PC-3 (cell line): ENCODE measurements around the gene GCC1. TPM values are rescaled to one million over a fixed set of nuclear protein-coding genes. Genes with fewer than 3 reads are reported as not detected.

Experiments used
- ATAC-seq: fragments of 200-7000 bp; cut with Tn5 transposase; 2 replicates; pipeline ENCODE4 v1.9.1; 2020; ENCODE audit warnings: mild to moderate bottlenecking, moderate library complexity
- Bru-seq: library from RNA; stranded (reverse); fragments of 400-500 nt; gene quantifications from one replicate; lab custom pipeline; 2021; lab: Mats Ljungman, UMichigan
- BruChase-seq, 2 experiments: library from RNA; stranded (reverse); fragments of 400-500 nt; gene quantifications; one replicate each; lab custom pipeline; 2021; lab: Mats Ljungman, UMichigan
- BruUV-seq: library from RNA; stranded (reverse); fragments of 400-500 nt; replicated peaks from 2 replicates; lab custom pipeline; 2021; lab: Mats Ljungman, UMichigan
- CTCF ChIA-PET: fragments of 300-600 bp; sonication (Branson Sonifier 250); formaldehyde crosslinking; loops from one replicate; lab custom pipeline; 2022; ENCODE audit warnings: antibody characterized with exemption; lab: Charles Lee
- POLR2A ChIA-PET: fragments of 300-600 bp; sonication (Branson Sonifier 250); formaldehyde crosslinking; loops from one replicate; lab custom pipeline; 2022; ENCODE audit warnings: antibody characterized with exemption; ENCODE audit not compliant: unreplicated experiment; lab: Charles Lee
- DNase-seq: peaks from one replicate; pipeline ENCODE4 v3.0.0-alpha.2; 2015
- H2AFZ ChIP-seq: fragments of 300-600 bp; sonication (generic); 2 replicates; pipeline ENCODE4 v1.6.0; 2016; ENCODE audit warnings: antibody characterized with exemption, low read length
- H3F3A ChIP-seq: fragments of 300-600 bp; sonication (generic); one replicate; pipeline ENCODE4 v1.6.0; 2017; ENCODE audit warnings: antibody characterized with exemption, low read length, control low read depth, mild to moderate bottlenecking; ENCODE audit not compliant: unreplicated experiment
- H3K27ac ChIP-seq: fragments of 300-600 bp; sonication (generic); 2 replicates; pipeline ENCODE4 v1.5.1; 2016; ENCODE audit warnings: mild to moderate bottlenecking, low read length
- H3K27me3 ChIP-seq: fragments of 300-600 bp; sonication (generic); 2 replicates; pipeline ENCODE4 v1.6.1; 2016; ENCODE audit warnings: low read length, mixed read lengths
- H3K36me3 ChIP-seq: fragments of 300-600 bp; sonication (generic); 2 replicates; pipeline ENCODE4 v1.6.1; 2016; ENCODE audit warnings: low read depth, mixed run types, low read length, mixed read lengths
- H3K4me1 ChIP-seq: fragments of 300-600 bp; sonication (generic); 2 replicates; pipeline ENCODE4 v1.5.1; 2016; ENCODE audit warnings: low read length; ENCODE audit not compliant: insufficient read depth
- H3K4me2 ChIP-seq: fragments of 300-600 bp; sonication (generic); 2 replicates; pipeline ENCODE4 v1.6.0; 2016; ENCODE audit warnings: low read length
- H3K4me3 ChIP-seq: fragments of 300-600 bp; sonication (generic); 2 replicates; pipeline ENCODE4 v1.5.1; 2016; ENCODE audit warnings: mild to moderate bottlenecking, low read length, mixed read lengths
- H3K79me2 ChIP-seq: fragments of 300-600 bp; sonication (generic); 2 replicates; pipeline ENCODE4 v1.6.1; 2017; ENCODE audit warnings: low read length, mixed read lengths
- H3K9ac ChIP-seq: fragments of 300-600 bp; sonication (generic); 2 replicates; pipeline ENCODE4 v1.6.0; 2016; ENCODE audit warnings: mild to moderate bottlenecking, low read length
- H3K9me2 ChIP-seq: fragments of 300-600 bp; sonication (generic); replicated peaks from 2 replicates; pipeline ENCODE4 v1.6.1; 2016; ENCODE audit warnings: mixed run types, low read length, mixed read lengths
- H3K9me3 ChIP-seq: fragments of 300-600 bp; sonication (generic); 2 replicates; pipeline ENCODE4 v1.6.1; 2016; ENCODE audit warnings: low read length, mixed read lengths
- H4K20me1 ChIP-seq: fragments of 300-600 bp; sonication (generic); 2 replicates; pipeline ENCODE4 v1.6.1; 2016; ENCODE audit warnings: low read length, mixed read lengths
- CTCF ChIP-seq: fragments of 300-600 bp; sonication (generic); conservative IDR thresholded peaks from 2 replicates; pipeline ENCODE4 v1.5.1; 2017; ENCODE audit warnings: antibody characterized with exemption, low read depth, mild to moderate bottlenecking, low read length
- EZH2 ChIP-seq: fragments of 300-600 bp; sonication (generic); IDR thresholded peaks from one replicate; pipeline ENCODE4 v1.6.1; 2017; ENCODE audit warnings: antibody characterized with exemption, mild to moderate bottlenecking, low read length; ENCODE audit not compliant: unreplicated experiment
- EZH2phosphoT487 ChIP-seq: fragments of 300-600 bp; sonication (generic); IDR thresholded peaks from 2 replicates; pipeline ENCODE4 v1.6.1; 2018; ENCODE audit warnings: mild to moderate bottlenecking, antibody characterized with exemption, low read length, borderline replicate concordance
- intact Hi-C: fragments of 100-400 bp; cut with micrococcal nuclease; formaldehyde crosslinking; loops from 2 replicates; pipeline ENCODE4 v1.9.0; 2023
- long read RNA-seq: library from polyadenylated mRNA; unstranded; transcript quantifications from one replicate; pipeline ENCODE4 v2.0.0, GENCODE V29; 2021; ENCODE audit not compliant: unreplicated experiment
- total RNA-seq: library from RNA; depleted of rRNA; stranded (reverse); fragments of >200 nt; gene quantifications from 2 replicates; pipeline ENCODE4 v1.2.3, GENCODE V29; 2014; rRNA removed

GCC1 gene
- total RNA-seq: 11.2 and 11.9 TPM in 2 replicates
- percentile 85 among the genes with signal in this experiment for Bru-seq, nascent RNA
- BruChase-seq, experiment 1, labeled RNA remaining after a 6-hour chase: percentile 95 among the genes with signal in this experiment
- BruChase-seq, experiment 2, labeled RNA remaining after a 2-hour chase: percentile 98 among the genes with signal in this experiment
- long read RNA-seq, full-length matches to known transcripts: 142 of 155 reads
- long read RNA-seq, partial matches to known transcripts: 0 of 155 reads
- long read RNA-seq, other reads (novel, unspliced or antisense): 13 of 155 reads

- no peak for TF ChIP-seq EZH2phosphoT487
- no peak for TF ChIP-seq CTCF
- no peak for TF ChIP-seq EZH2
- Histone ChIP-seq H3K4me1 (peaks cover 27% of the 10 kb centered on the region), H3K27ac (peak within 1 kb of the TSS; percentile 46), H3K9ac (peak within 1 kb of the TSS; percentile 90), H2AFZ (peak within 1 kb of the TSS; percentile 84), H3K27me3 (no peaks in the 10 kb centered on the region), H3K4me3 (peak within 1 kb of the TSS; percentile 90), H3F3A (no peaks in the 10 kb centered on the region), H3K9me2 (no peaks in the 10 kb centered on the region), H3K79me2 (peaks cover 64% of the 10 kb centered on the region), H3K36me3 (peaks cover 9% of the 10 kb centered on the region), H3K9me3 (no peaks in the 10 kb centered on the region), H4K20me1 (peaks cover 27% of the 10 kb centered on the region), H3K4me2 (peak within 1 kb of the TSS; percentile 99)
- intact Hi-C loops: loop anchor here (5.0 kb wide), 1 partner anchor 82 kb away; no protein-coding TSS in a partner anchor
- ATAC-seq: peak; percentile 67
- ChIA-PET POLR2A (interaction anchor here (0.6 to 0.7 kb wide), 3 partner anchors 82 to 1155 kb away, joined by 4 to 5 read pairs (median 4); no protein-coding TSS in a partner anchor), CTCF (interaction anchor here (0.6 kb wide), 1 partner anchor 193 kb away, joined by 4 read pairs; the partner anchor contains the start of gene ZNF800)
- BruUV-seq: TSS peak; percentile 42
- peak; percentile 90 for DNase-seq
These were observed at the start of gene GCC1 for GRCh38 chr7:127585044-127585953. Gene GCC1, minus strand, starts transcription at chr7:127585596. Its CDS starts 414 bp downstream, at chr7:127585182.

- Histone ChIP-seq H3K4me2 (no peak overlapping the region), H3K27ac (no peak overlapping the region), H3K36me3 (no peaks in the 10 kb centered on the region), H4K20me1 (no peaks in the 10 kb centered on the region), H3K27me3 (no peaks in the 10 kb centered on the region), H3K9me2 (no peaks in the 10 kb centered on the region), H3K79me2 (no peaks in the 10 kb centered on the region), H3K4me1 (no peaks in the 10 kb centered on the region), H3K4me3 (no peak overlapping the region), H3K9ac (no peak overlapping the region), H2AFZ (no peak overlapping the region), H3K9me3 (no peaks in the 10 kb centered on the region), H3F3A (no peaks in the 10 kb centered on the region)
- TF ChIP-seq CTCF (no peak), EZH2phosphoT487 (no peak), EZH2 (no peak)
- no peak for DNase-seq
- ChIA-PET CTCF (no interaction called here), POLR2A (no interaction called here)
- no peak for ATAC-seq
- no TSS peak for BruUV-seq
- intact Hi-C loops: no loop called here
These were observed 47.0 kb upstream of the GCC1 start for GRCh38 chr7:127632276-127632910.
